Spinal cord (tissue), 10 donors: ENCODE measurements around the gene RNU1-1. TPM values are rescaled to one million over a fixed set of nuclear protein-coding genes. Genes with fewer than 3 reads are reported as not detected.
"Not testable (repeated sequence)": the region's sequence is repeated elsewhere in the genome, so short reads cannot be mapped to it uniquely, and the experiment has no call there.

Source experiments
- DNase-seq, 6 donors: peaks; one replicate each; pipeline versions ENCODE4 v3.0.0 to v3.0.0-alpha.2; 2013 to 2015; ENCODE audit warnings: low spot score in 6 of 6, low read depth in 4 of 6
- H3K27ac ChIP-seq: one replicate; pipeline ENCODE4 v1.5.1; 2013; ENCODE audit warnings: low read depth, low read length, control low read depth
- H3K27me3 ChIP-seq: one replicate; pipeline ENCODE4 v1.6.1; 2013; ENCODE audit warnings: low read length; ENCODE audit not compliant: control insufficient read depth, insufficient read depth
- H3K36me3 ChIP-seq: one replicate; pipeline ENCODE4 v1.6.1; 2013; ENCODE audit warnings: low read length; ENCODE audit not compliant: control insufficient read depth, insufficient read depth
- H3K4me1 ChIP-seq: one replicate; pipeline ENCODE4 v1.6.1; 2013; ENCODE audit warnings: low read length; ENCODE audit not compliant: control insufficient read depth, insufficient read depth
- H3K4me3 ChIP-seq: one replicate; pipeline ENCODE4 v1.5.1; 2013; ENCODE audit warnings: low read depth, low read length, control low read depth
- H3K9me3 ChIP-seq: one replicate; pipeline ENCODE4 v1.6.1; 2013; ENCODE audit warnings: low read length; ENCODE audit not compliant: control insufficient read depth, insufficient read depth
- WGBS: methylation state at CpG from one replicate; pipeline ENCODE4 v1.1.5; 2013; ENCODE audit warnings: missing lambda C conversion rate; ENCODE audit not compliant: insufficient coverage; 5-methylcytosine and 5-hydroxymethylcytosine counted together
- polyA plus RNA-seq, 2 donors: library from polyadenylated mRNA; unstranded; fragments of 120-200 nt; gene quantifications; one replicate each; pipeline ENCODE4 v1.2.1, GENCODE V29; 2013; ENCODE audit not compliant: insufficient read length in 2 of 2
- total RNA-seq, 2 donors: library from RNA; depleted of rRNA in 1 of 2; stranded (reverse); fragments of 120-200 nt in 1 of 2; fragments of >200 nt in 1 of 2; gene quantifications; one replicate each; pipeline versions ENCODE4 v1.2.3 to v1.2.4, GENCODE V29; 2013 to 2014
- donor health status: healthy.

The RNU1-1 gene
- total and polyA plus RNA-seq, 4 donors, result 1.2 to 29,651 (median 4,182) TPM; not detected in 1

DNA sequence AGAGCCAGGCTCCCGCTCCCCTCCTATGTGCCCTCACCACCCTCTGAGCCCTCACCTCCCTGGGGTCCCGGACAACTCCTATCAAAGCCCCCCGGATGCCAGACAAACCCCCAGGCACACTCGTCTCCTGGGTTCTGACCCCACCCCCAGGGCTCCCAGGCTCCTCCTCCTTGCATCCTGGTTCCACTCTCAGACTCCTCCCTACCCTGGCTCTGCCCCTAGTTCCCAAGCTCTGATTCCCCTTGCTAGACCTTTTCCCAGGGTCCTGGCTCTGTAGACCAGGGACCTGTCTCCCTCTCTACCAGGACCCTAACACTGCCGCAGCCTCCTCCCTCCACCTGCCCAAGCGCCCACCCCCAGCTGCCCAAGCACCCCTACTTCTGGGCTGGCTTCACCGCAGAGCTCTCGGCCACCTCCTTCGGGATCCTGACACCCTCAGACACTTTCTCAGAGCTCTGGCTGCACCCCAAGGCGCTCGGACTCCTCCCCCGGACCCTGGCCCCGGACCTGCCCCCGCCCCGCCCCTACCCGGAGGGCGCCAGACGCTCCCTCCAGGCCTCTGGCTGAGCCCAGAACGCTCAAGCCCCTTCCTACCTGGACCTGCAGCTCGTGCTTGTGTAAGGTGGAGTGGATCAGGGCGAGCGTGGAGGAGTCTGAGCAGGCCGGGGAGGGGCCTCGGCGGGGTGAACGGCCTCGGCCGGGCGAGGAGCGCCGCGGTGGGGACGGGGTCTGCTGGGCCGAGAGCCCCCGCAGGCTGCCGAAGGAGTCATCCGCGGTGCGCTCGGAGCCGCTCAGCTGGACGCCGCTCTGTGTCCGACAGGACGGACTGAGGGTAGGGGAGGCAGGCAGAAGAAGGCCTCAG lies 30.2 kb downstream of the RNU1-1 start:
- 80% methylated on average over 28 of the region's 45 CpGs for WGBS
- not testable (repeated sequence) for H3K4me1 ChIP-seq, H3K27me3 ChIP-seq, H3K9me3 ChIP-seq, H3K27ac ChIP-seq, DNase-seq, H3K4me3 ChIP-seq
- H3K36me3 ChIP-seq, result peaks cover 85% of the 10 kb centered on the region

GRCh38 chr1:16483146-16483545 lies 30.9 kb downstream of the RNU1-1 start:
- H3K36me3 ChIP-seq, result peaks cover 85% of the 10 kb centered on the region

DNA sequence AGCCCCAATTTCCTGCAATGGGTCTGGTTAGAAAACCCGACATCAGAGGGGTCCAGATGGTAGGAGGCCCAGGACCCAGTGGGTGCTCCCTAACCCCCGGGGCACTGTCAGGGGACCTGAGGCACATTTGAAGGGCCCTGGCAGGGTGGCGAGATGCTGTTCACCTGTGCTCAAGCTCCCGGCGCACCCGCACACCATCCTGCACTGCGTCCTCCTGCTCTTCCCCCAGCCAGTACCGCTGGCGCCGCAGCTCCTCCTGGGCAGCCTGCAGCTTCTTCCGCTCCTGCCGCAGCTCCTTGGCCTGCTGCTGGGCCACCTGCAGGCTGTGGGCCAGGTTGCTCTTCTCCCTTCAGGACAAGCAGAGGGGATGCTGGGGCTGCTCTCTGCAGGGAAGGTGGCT lies 36.0 kb downstream of the RNU1-1 start:
- no peaks in the 10 kb centered on the region for H3K9me3 ChIP-seq
- H3K36me3 ChIP-seq, result peaks cover 72% of the 10 kb centered on the region
- WGBS, result 94% methylated on average over 12 of the region's 12 CpGs
- no peak for DNase-seq
- H3K4me3 ChIP-seq, result no peak overlapping the region
- no peaks in the 10 kb centered on the region for H3K27me3 ChIP-seq
- no peak overlapping the region for H3K27ac ChIP-seq
- H3K4me1 ChIP-seq, result no peaks in the 10 kb centered on the region

More at GRCh38 chr1:16483146-16483545, 30.9 kb downstream of the RNU1-1 start:
- 95% methylated on average over 24 of the region's 26 CpGs for WGBS
- H3K4me3 ChIP-seq, H3K4me1 ChIP-seq, H3K27me3 ChIP-seq, H3K27ac ChIP-seq, DNase-seq, H3K9me3 ChIP-seq: not testable (repeated sequence)

- DNase-seq, H3K9me3 ChIP-seq, H3K27ac ChIP-seq, H3K4me1 ChIP-seq, H3K4me3 ChIP-seq, H3K27me3 ChIP-seq: not testable (repeated sequence)
- peaks cover 56% of the 10 kb centered on the region for H3K36me3 ChIP-seq
- WGBS, result 94% methylated on average over 18 of the region's 29 CpGs
These were observed 38.0 kb downstream of the RNU1-1 start for GRCh38 chr1:16475771-16476770.

- H3K4me3 ChIP-seq, H3K9me3 ChIP-seq, H3K27ac ChIP-seq, H3K4me1 ChIP-seq, H3K27me3 ChIP-seq, DNase-seq: not testable (repeated sequence)
- peaks cover 50% of the 10 kb centered on the region for H3K36me3 ChIP-seq
- no CpG with 5 or more reads among the region's 2 CpGs for WGBS
These were observed 39.2 kb downstream of the RNU1-1 start for GRCh38 chr1:16474891-16475290.

GRCh38 chr1:16474166-16474800 lies 39.8 kb downstream of the RNU1-1 start:
- WGBS, result 96% methylated on average over 28 of the region's 28 CpGs
- no peak overlapping the region for H3K27ac ChIP-seq

GRCh38 chr1:16468558-16468957 lies 45.5 kb downstream of the RNU1-1 start:
- DNase-seq, result no peak
- Histone ChIP-seq H3K4me1 (no peaks in the 10 kb centered on the region), H3K27me3 (no peaks in the 10 kb centered on the region), H3K4me3 (no peak overlapping the region), H3K27ac (no peak overlapping the region), H3K36me3 (peaks cover 22% of the 10 kb centered on the region), H3K9me3 (no peaks in the 10 kb centered on the region)
- WGBS, result 100% methylated on average over 1 of the region's 3 CpGs

More at GRCh38 chr1:16474166-16474800, 39.8 kb downstream of the RNU1-1 start:
- Histone ChIP-seq H3K4me1 (no peaks in the 10 kb centered on the region), H3K27me3 (no peaks in the 10 kb centered on the region), H3K36me3 (peaks cover 46% of the 10 kb centered on the region), H3K9me3 (no peaks in the 10 kb centered on the region), H3K4me3 (no peak overlapping the region)
- DNase-seq, result no peak

DNA sequence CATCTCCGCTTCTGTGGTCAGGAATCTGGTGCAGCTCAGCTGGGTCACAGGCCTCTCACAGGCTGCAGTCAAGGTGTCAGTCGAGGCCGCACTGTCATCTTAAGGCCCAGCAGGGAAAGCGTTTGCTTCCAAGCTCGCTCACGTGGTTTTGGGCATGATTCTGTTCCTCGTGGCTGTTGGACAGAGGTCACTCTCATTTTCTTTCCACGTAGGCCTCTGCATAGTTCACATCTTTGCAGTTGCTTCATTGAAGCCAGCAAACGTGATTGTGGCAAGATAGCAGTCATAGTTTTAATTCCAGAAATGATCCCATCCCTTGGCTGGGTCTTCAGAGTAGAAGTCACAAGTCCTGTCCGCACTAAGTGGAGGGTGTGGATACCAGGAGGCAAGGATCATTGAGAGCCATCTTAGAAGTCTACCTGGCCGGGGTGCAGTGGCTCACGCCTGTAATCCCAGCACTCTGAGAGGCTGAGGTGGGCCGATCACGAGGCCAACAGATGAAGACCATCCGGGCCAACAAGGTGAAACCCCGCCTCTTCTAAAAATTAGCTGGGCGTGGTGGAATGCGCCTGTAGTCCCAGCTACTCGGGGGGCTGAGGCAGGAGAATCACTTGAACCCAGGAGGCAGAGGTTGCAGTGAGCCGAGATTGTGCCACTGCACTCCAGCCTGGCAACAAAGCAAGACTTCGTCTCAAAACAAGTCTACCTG lies 49.0 kb downstream of the RNU1-1 start:
- Histone ChIP-seq H3K4me3 (no peak overlapping the region), H3K27ac (no peak overlapping the region), H3K27me3 (no peaks in the 10 kb centered on the region), H3K4me1 (peaks cover 7% of the 10 kb centered on the region), H3K9me3 (no peaks in the 10 kb centered on the region), H3K36me3 (peaks cover 34% of the 10 kb centered on the region)
- WGBS, result 97% methylated on average over 21 of the region's 21 CpGs
- DNase-seq, result no peak
